CD4-positive, alpha-beta T cell (primary cell): ENCODE data around the gene TMEM141. TPM values are rescaled to one million over a fixed set of nuclear protein-coding genes. Genes with fewer than 3 reads are reported as not detected.
A peak's percentile ranks its signal among the peaks of the same experiment; 100 is the strongest.

Experiments
- ATAC-seq: fragments of 200-7000 bp; cut with Tn5 transposase; one replicate; pipeline ENCODE4 v1.10.0; 2022; ENCODE audit warnings: mild to moderate bottlenecking; ENCODE audit not compliant: poor library complexity
- CTCF ChIA-PET: fragments of 350-600 bp; sonication (Branson Sonifier 250); formaldehyde crosslinking; loops from one replicate; lab custom pipeline; 2021; ENCODE audit warnings: antibody characterized with exemption, inconsistent platforms; lab: Charles Lee
- POLR2A ChIA-PET: fragments of 350-600 bp; sonication (Branson Sonifier 250); formaldehyde crosslinking; loops from one replicate; lab custom pipeline; 2021; ENCODE audit warnings: antibody characterized with exemption, inconsistent platforms; lab: Charles Lee
- DNase-seq, 14 experiments: peaks; one replicate each; pipeline ENCODE4 v3.0.0-alpha.2; 2013 to 2020; ENCODE audit warnings: mixed read lengths in 2 of 14
- H3K27ac ChIP-seq, 2 donors: one replicate each; pipeline versions ENCODE4 v1.5.1 to v1.7.0; 2013; ENCODE audit warnings: low read length in 2 of 2, low read depth in 1 of 2, mild to moderate bottlenecking in 1 of 2
- H3K27me3 ChIP-seq, 2 experiments: 1 replicate in 1 of 2; 2 replicates in 1 of 2; pipeline versions ENCODE4 v1.6.1 to v1.7.0; 2013; ENCODE audit warnings: low read length in 2 of 2, control low read depth in 1 of 2, mild to moderate bottlenecking in 1 of 2, moderate library complexity in 1 of 2; ENCODE audit not compliant: insufficient read depth in 2 of 2, control insufficient read depth in 1 of 2
- H3K36me3 ChIP-seq: one replicate; pipeline ENCODE4 v1.6.1; 2013; ENCODE audit warnings: low read length, control low read depth; ENCODE audit not compliant: insufficient read depth
- H3K4me1 ChIP-seq: one replicate; pipeline ENCODE4 v1.6.1; 2013; ENCODE audit warnings: low read length, control low read depth; ENCODE audit not compliant: insufficient read depth
- H3K4me3 ChIP-seq: one replicate; pipeline ENCODE4 v1.5.1; 2013; ENCODE audit warnings: mild to moderate bottlenecking, low read length, moderate library complexity
- H3K9me3 ChIP-seq, 2 experiments: 1 replicate in 1 of 2; 2 replicates in 1 of 2; pipeline versions ENCODE4 v1.6.1 to v1.7.0; 2013; ENCODE audit warnings: low read length in 2 of 2, mild to moderate bottlenecking in 2 of 2, control low read depth in 1 of 2, moderate library complexity in 1 of 2; ENCODE audit not compliant: control insufficient read depth in 1 of 2, insufficient read depth in 1 of 2
- H3K27ac Mint-ChIP-seq: one replicate; pipeline ENCODE4 v1.8.0; 2020; ENCODE audit warnings: mixed read lengths
- H3K27me3 Mint-ChIP-seq: one replicate; pipeline ENCODE4 v1.8.0; 2021; ENCODE audit warnings: mixed read lengths
- H3K36me3 Mint-ChIP-seq: one replicate; pipeline ENCODE4 v1.8.0; 2021; ENCODE audit warnings: low read depth, mixed read lengths
- H3K4me1 Mint-ChIP-seq: one replicate; pipeline ENCODE4 v1.8.0; 2021; ENCODE audit warnings: low read depth, mixed read lengths
- H3K4me3 Mint-ChIP-seq: one replicate; pipeline ENCODE4 v1.8.0; 2020; ENCODE audit warnings: mild to moderate bottlenecking, mixed read lengths
- H3K9me3 Mint-ChIP-seq: one replicate; pipeline ENCODE4 v1.8.0; 2020; ENCODE audit warnings: mixed read lengths
- intact Hi-C, 2 experiments: fragments of 100-400 bp; cut with DNase I in 1 of 2; cut with micrococcal nuclease in 1 of 2; formaldehyde crosslinking; loops; one replicate each; pipeline versions ENCODE4 v1.15.1 to v1.9.0; 2023 to 2025; cut with DNase I, micrococcal nuclease
- total RNA-seq, 174 experiments: library from RNA in 2 of 174; stranded (reverse) in 2 of 174; gene quantifications; one replicate each; pipeline ENCODE4 v1.2.3 and lab custom pipeline; 2021 to 2026
- TF ChIP-seq, protein P1 (sequence below): fragments of 200-600 bp; IDR thresholded peaks from one replicate; pipeline ENCODE4 v1.8.0; 2022; ENCODE audit warnings: antibody characterized with exemption, mild to moderate bottlenecking

Gene TMEM141
- total RNA-seq, 2 experiments from 2014 or later = 14.6 to 17.1 TPM

DNA sequence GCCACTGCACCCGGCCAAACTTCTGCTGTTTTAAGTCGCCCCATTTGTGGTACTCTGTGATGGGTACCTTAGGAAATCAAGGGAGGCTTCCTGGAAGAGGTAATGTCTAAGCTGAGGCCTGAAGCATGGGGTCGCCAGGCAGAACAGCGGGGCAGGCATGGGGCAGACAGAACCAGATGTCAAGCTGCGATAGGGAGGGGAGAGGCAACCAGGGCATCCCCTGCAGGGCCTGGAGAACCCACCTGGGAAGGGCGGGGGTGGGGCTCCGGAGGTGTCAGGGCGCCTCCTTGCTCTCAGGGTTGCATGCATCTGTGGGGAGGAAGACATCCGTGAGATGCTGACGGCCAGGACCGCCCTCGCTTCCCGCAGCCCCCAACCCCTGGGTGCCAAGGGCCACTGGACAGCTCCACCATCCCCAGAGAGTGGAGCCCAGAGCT, 29.6 kb upstream of the TMEM141 start:
- no peak overlapping the region for H3K4me3 ChIP-seq
- H3K36me3 ChIP-seq = no peaks in the 10 kb centered on the region
- TF ChIP-seq, protein P1, sequence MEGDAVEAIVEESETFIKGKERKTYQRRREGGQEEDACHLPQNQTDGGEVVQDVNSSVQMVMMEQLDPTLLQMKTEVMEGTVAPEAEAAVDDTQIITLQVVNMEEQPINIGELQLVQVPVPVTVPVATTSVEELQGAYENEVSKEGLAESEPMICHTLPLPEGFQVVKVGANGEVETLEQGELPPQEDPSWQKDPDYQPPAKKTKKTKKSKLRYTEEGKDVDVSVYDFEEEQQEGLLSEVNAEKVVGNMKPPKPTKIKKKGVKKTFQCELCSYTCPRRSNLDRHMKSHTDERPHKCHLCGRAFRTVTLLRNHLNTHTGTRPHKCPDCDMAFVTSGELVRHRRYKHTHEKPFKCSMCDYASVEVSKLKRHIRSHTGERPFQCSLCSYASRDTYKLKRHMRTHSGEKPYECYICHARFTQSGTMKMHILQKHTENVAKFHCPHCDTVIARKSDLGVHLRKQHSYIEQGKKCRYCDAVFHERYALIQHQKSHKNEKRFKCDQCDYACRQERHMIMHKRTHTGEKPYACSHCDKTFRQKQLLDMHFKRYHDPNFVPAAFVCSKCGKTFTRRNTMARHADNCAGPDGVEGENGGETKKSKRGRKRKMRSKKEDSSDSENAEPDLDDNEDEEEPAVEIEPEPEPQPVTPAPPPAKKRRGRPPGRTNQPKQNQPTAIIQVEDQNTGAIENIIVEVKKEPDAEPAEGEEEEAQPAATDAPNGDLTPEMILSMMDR = no peak
- Mint-ChIP-seq H3K9me3 (no peaks in the 10 kb centered on the region), H3K4me1 (peaks cover 3% of the 10 kb centered on the region), H3K27me3 (peaks cover 20% of the 10 kb centered on the region), H3K36me3 (no peaks in the 10 kb centered on the region), H3K27ac (no peak overlapping the region), H3K4me3 (no peak overlapping the region)
- peaks cover 5% of the 10 kb centered on the region for H3K4me1 ChIP-seq
- ChIA-PET POLR2A (no interaction called here), CTCF (no interaction called here)
- H3K27ac ChIP-seq = no peak overlapping the region
- H3K27me3 ChIP-seq = peaks cover 3 to 8% of the 10 kb centered on the region in 2 experiments
- peak in 1 of 14 experiments; percentile 26 for DNase-seq
- ATAC-seq = no peak
- peaks cover 0 to 14% of the 10 kb centered on the region in 2 experiments for H3K9me3 ChIP-seq
- intact Hi-C loops = no loop called here

DNA sequence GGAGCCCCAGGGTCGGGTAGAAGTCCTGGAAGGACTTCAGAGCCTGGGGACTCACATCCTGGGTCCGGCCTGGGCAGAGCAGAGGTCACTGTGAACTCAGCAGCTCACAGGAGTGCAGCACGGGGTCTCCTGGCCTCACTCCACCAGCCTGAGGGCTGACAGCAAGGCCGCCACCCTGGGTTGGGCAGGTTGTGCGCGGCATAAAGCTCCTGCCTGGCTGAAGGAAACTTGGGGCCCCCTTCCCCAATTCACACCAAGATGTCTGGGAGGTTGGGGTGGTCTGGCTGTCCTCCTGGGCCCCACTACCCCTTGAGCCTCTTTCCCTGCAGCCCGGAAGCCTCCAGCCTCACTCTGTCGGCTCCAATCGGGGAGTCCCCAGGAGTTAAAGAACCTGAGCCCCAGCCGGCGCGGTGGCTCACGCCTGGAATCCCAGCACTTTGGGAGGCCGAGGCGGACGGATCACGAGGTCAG, 28.9 kb upstream of the TMEM141 start:
- ChIA-PET CTCF (no interaction called here), POLR2A (no interaction called here)
- H3K27ac Mint-ChIP-seq = no peak overlapping the region
- Histone ChIP-seq H3K27me3 (peaks cover 3 to 12% of the 10 kb centered on the region in 2 experiments), H3K4me1 (peaks cover 8% of the 10 kb centered on the region), H3K4me3 (no peak overlapping the region), H3K27ac (no peak overlapping the region), H3K9me3 (peaks cover 0 to 9% of the 10 kb centered on the region in 2 experiments), H3K36me3 (no peaks in the 10 kb centered on the region)
- no peak overlapping the region for H3K4me3 Mint-ChIP-seq
- no peaks in the 10 kb centered on the region for H3K36me3 Mint-ChIP-seq
- no peak for DNase-seq
- intact Hi-C loops = no loop called here
- H3K27me3 Mint-ChIP-seq = peaks cover 26% of the 10 kb centered on the region
- no peaks in the 10 kb centered on the region for H3K9me3 Mint-ChIP-seq
- TF ChIP-seq, protein P1 = no peak
- no peak for ATAC-seq
- peaks cover 9% of the 10 kb centered on the region for H3K4me1 Mint-ChIP-seq

DNA sequence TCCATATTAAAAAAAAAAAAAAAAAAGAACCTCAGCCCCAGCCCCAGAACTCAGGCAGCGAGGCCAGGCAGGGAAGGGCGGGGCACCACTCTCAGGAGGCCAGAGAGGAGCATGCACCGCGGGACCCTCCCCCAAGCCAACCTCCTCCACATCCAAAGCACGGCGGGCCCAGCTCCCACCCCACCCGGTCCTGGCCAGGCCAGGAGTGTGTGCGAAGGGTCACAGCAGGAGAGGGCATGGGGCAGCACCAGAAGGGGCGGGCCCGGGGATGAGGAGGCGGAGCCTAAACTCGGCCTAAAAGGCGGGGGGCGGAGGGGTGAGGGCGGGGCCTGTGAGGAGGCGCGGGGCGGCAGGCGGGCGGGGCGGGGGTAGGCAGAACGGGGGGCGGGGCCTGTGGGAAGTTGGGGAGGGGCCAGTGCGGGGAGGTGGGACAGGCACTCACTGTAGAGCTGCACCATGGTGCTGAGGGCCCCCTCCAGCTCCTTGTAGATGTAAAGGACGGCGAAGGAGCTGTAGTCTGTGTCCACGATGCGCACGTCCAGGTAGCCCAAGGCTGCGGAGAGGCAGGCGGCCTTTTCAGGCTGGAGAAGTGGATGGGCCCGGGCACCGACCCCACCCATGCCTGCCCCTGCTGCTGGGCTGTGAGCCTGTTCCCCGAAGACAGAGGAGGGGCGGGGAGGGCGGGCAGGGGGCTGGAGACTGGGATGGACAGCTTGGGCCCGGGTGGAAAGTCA, 28.1 kb upstream of the TMEM141 start:
- Histone ChIP-seq H3K4me3 (no peak overlapping the region), H3K27me3 (peaks cover 8 to 16% of the 10 kb centered on the region in 2 experiments), H3K27ac (no peak overlapping the region), H3K36me3 (no peaks in the 10 kb centered on the region), H3K4me1 (peaks cover 8% of the 10 kb centered on the region), H3K9me3 (peaks cover 0 to 4% of the 10 kb centered on the region in 2 experiments)
- TF ChIP-seq, protein P1 = no peak
- CTCF ChIA-PET = no interaction called here
- intact Hi-C loops = no loop called here
- H3K27me3 Mint-ChIP-seq = peaks cover 33% of the 10 kb centered on the region
- no peaks in the 10 kb centered on the region for H3K9me3 Mint-ChIP-seq
- ATAC-seq = no peak
- POLR2A ChIA-PET = no interaction called here
- H3K4me1 Mint-ChIP-seq = peaks cover 9% of the 10 kb centered on the region
- H3K36me3 Mint-ChIP-seq = no peaks in the 10 kb centered on the region
- H3K4me3 Mint-ChIP-seq = no peak overlapping the region
- peak in 8 of 14 experiments; percentile 18 to 71 (median 30) for DNase-seq
- H3K27ac Mint-ChIP-seq = no peak overlapping the region
